ENCODE data around the gene EOLA2.
"Not testable (repeated sequence)": the region's sequence is repeated elsewhere in the genome, so short reads cannot be mapped to it uniquely, and the experiment has no call there.

Gene EOLA2

GRCh38 chrX:149932970-149933369 is 5.3 kb downstream of the EOLA2 start:
- DNase-seq (ENCODE audit: low read depth in 2 of 2) = not testable (repeated sequence)

DNA sequence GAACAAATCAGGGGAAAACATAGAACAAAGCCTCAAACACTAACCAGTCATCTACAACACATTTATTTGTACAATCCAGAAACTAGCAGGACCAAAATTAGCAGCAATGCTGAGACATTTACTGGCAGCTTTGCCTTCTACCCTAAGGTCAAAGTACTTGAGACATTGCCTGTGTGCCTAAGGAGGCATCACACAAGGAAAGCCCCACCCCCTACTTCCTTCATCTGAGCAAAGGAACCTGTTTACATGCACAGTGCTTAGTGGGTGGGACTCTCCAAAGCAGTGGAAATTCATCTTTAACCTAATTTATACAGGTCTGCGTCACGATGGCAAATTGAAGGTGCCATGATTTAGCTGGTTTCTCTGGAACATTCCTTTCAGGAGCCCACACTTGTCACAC is 6.1 kb downstream of the EOLA2 start:
- DNase-seq (ENCODE audit: low read depth in 2 of 2) = not testable (repeated sequence)

DNA sequence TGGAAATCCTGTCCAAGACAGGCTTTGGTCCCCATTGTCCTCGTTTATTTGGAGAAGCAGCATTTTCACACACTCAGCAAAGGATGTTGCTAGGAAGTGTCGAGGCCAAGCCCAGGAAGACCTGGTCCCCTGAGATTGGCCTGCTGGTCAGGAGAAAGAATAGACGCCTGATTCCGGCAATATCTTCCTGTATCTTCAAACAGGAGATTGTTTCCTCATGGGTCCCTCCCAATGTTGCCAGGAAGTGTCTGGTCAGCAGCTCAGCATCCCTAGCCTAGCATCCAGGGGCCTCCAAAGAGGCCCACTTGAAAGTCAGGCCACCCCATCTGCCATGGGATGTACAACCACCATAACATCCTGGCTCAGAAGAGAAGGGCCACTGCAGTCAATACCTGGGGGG is 6.9 kb downstream of the EOLA2 start:
- not testable (repeated sequence) for DNase-seq (ENCODE audit: low read depth in 2 of 2)

GRCh38 chrX:149929400-149929799 is 8.9 kb downstream of the EOLA2 start, which contains the start of gene HSFX4:
TSS of gene HSFX4 (plus strand) at chrX:149929573. CDS start at chrX:149929645, 72 bp downstream.
- DNase-seq (ENCODE audit: low read depth in 2 of 2) = not testable (repeated sequence)

DNA sequence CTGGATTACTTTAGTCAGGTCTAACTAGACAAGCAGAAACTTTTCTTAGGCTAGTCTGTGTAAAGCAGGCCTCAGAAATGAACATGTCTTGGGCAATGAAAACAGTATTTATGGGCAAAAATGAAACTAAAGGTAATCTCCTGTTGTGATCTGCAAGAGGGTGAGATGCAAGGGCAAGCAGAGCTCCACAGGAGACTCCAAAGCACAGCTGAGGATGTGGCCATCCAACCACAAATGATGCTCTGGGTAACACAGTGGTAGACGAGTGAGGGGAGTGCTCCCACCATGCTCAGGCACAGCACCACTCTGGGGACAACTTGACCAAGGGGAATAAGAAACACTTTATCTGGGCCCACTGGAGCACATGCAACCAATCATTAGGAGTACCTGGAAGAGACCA is 9.7 kb downstream of the EOLA2 start:
- DNase-seq (ENCODE audit: low read depth in 2 of 2) = not testable (repeated sequence)

GRCh38 chrX:149927964-149928258 is 10.4 kb downstream of the EOLA2 start:
- not testable (repeated sequence) for DNase-seq (ENCODE audit: low read depth in 2 of 2)

DNA sequence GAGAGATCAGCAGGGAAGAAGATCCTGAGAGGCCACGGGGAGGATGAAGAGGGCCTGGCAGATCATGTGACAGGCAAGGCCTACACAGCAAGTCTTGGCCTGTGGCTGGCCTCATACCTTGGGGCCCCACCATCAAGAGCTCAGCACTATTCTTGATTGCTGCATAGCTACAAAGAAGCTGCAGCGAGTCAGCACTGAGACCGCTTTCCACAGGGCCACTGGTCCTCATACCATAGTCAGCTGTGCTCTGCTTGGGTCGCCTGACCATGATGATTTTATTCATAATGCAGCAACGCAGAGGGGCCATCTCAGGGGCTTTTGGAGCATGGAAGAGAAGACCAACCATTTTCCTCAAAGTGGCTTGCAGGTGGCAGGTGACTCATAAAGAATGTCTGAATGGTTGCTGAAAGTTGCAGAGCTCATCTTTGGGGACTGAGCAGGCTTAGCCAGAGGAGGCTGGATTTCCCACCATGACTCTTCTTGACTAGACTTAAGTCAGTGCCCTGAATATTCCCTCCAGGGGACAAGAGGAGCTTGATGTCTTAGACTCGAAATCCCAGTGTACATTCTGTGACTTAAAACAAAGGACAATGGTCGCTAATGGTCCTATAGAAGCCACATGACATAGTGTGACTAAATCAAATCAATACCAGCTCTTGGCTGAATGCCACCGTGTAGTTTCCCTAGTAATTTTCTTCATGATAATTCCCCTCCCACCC is 10.9 kb downstream of the EOLA2 start:
- DNase-seq (ENCODE audit: low read depth in 2 of 2) = not testable (repeated sequence)

DNA sequence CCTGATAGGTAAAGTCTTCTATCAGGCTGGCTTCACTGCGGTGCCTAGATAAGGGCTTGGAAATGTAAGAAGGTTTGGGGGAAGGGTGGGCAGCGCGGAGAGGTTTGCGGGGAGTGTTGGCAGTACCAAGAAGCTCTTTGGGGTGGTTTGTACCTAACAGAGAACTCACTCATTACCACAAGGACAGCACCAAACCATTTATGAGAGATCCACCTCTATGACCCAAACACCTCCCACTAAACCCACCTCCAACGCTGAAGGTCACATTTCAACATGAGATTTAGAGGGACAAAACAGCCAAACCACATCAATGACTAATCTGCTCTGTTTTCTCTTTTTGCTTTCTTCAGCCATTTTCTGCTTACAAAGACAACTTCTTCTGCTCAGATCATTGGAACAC is 13.9 kb downstream of the EOLA2 start:
- not testable (repeated sequence) for DNase-seq (ENCODE audit: low read depth in 2 of 2)

GRCh38 chrX:149923836-149924235 is 14.5 kb downstream of the EOLA2 start:
- DNase-seq (ENCODE audit: low read depth in 2 of 2) = not testable (repeated sequence)

DNA sequence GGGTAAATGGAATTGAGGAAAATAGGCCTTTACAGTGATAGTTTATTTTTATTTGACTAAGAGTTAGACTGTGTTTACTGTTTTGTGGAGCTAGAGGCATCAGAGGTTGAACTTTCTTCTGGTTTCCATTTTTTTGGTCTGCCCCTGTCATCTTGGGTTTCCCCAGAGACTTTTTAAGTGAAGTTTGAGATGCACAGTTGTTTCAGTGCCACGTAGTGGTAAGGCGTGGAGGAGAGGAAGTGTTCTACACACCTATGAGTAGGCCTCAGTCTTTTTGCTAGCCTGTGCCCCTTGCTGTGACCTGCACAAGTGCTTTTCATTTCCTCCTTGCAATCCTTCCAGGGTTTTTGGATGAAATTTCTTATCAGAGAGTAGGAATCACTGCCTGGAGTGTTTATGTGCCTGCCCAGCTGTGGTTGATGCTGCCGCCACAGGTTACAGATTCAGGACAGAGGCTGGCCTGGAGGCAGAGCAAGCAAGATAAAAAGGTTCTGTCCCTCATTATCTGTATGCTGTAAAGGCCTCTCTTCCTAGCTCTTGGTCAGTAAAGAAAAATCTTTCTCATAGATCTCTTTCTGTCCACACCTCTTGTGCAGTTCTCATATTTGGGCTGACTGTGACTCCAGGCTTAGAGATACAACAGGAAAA is 21.4 kb downstream of the EOLA2 start:
- no peak for DNase-seq (ENCODE audit: low read depth in 2 of 2)

GRCh38 chrX:149910178-149910695 is 28.1 kb downstream of the EOLA2 start:
- no peak for DNase-seq (ENCODE audit: low read depth in 2 of 2)

DNA sequence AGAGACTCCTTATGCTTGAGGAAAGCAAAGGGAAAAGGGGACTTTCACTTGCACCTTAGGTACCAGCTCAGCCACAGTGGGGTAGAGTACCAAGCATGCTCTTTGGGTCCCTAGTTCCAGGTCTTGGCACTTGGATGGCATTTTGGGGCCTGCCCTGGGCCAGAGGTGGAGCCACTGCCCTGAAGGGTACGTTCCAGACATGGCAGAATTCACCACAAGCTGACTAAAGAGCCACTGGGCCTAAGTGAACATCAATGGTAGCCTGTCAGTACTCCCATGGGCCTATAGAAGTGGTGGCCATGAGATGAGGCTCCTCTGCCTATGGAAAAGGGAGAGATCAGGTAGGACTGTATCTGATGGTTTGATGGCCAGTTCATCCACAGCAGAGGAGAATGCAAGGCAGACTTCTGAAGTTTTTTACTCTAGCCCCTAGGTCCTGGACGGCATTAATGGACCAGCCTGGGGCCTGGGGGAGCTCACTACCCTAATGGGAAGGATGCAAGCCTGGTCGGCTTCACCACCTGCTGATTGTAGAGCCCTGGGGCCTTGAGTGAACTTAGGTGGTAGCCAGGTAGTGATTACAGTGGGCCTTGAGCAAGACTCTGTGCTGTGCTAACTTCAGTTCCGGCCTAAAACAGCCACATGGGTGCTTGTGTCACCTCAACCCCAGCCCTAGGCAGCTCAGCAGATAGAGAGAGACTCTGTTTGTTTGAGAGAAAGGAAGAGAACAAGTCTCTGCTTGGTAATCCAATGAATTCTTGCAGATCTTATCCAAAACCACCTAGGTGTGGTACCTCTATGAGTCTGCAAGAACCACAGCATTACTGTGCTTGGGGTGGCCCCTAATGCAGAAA is 28.7 kb downstream of the EOLA2 start:
- no peak for DNase-seq (ENCODE audit: low read depth in 2 of 2)

DNA sequence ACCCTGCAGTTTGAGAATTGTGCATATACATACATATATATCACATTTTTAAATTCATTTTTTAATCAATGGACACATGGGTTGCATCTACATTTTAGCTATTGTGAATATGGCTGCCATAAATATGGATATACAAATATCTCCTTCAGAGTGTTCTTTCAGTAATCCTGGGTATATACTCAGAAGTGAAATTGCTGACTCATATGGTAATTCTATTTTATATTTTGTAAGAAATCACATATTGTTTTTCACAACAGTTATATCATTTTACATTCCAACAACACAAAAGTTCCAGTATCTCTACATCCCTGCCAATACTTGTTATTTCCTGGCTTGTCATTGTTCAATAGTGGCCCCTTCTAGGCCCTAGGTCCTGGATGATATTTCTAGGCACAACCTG is 29.6 kb downstream of the EOLA2 start:
- DNase-seq (ENCODE audit: low read depth in 2 of 2) = no peak

- DNase-seq (ENCODE audit: low read depth in 2 of 2) = no peak
Measured at GRCh38 chrX:149908308-149908707, 30.0 kb downstream of the EOLA2 start.

DNA sequence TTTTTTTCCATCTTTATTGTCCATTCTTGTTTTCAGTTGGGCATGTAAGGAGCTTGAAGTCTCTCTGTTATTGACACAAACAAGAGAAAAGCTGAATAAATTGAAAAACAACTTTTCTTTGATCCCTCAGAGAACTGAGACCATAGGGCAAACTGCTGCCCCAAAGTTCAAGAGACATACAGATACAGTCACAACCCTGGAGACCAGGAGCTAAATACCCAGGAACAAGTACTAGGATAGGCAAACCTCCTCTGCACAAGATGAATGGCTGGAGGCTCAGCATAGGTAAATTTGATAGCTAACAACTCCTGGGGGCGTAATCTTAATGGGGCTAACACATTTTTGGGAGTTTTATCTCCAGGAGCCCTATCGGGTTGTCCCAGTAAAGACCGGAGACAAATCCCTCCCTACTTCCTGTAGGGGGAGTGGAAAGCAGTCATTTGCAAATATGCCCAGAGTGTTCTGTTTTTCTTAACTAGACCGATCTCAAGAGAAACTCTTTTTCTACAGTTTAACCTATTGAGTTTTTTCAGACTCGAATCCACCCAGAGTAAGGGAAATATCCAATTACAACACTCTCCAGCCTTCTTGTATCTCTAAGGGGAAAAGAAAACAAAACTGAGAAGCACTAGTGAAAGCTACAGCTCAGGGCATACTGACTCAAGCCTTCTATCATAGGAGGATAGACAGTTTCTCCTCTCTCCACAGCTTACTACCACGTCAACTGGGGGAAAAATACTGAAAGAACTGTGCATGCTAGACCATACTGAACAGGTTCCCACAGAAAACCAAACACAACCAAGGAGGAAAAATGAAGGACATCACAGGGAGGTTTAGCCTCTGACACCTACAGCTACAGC is 34.2 kb downstream of the EOLA2 start:
- no peak for DNase-seq (ENCODE audit: low read depth in 2 of 2)

DNA sequence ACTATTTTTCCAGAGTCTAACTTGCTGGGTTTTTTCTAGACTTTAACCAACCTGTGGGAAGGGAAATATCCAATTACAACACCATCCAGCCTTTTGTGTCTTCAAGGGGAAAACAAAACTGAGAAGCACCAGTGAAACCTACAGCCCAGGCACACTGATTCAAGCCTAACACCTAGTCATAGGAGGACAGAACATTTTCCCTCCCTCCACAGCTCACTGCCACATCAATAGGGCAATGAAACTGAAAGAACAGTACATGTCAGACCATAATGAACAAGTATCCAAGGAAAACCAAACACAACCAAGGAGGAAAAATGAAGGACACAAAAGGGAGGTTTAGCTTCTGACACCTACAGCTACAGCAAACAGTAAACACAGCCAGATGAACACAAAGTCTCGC is 39.7 kb downstream of the EOLA2 start:
- DNase-seq (ENCODE audit: low read depth in 2 of 2) = no peak

DNA sequence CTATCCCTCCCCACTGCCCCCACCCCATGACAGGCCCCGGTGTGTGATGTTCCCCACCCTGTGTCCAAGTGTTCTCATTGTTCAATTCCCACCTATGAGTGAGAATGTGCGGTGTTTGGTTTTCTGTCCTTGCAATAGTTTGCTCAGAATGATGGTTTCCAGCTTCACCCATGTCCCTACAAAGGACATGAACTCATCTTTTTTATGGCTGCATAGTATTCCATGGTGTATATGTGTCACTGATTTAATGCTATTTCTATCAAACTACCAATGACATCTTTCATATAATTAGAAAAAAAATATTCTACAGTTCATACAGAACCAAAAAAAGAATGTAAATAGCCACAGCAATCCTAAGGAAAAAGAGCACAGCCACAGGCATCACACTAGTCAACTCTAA is 47.5 kb downstream of the EOLA2 start:
- not testable (repeated sequence) for DNase-seq (ENCODE audit: low read depth in 2 of 2)

Measured in stimulated activated CD4-positive, alpha-beta T cell treated with anti-CD3 and anti-CD28 coated beads, Interleukin-12 subunit alpha, Interleukin-12 subunit beta, amount 100 ng/mL, for 24 hours (primary cell).